Neural cell (in vitro differentiated cells): Measurements from ENCODE around the gene AZIN2. TPM values are rescaled to one million over a fixed set of nuclear protein-coding genes. Genes with fewer than 3 reads are reported as not detected.

Experiments used
- H2AFZ ChIP-seq: fragments of 200-600, 300-800 bp; sonication (generic), shearing (Covaris generic); 2 replicates; pipeline ENCODE4 v1.6.0; 2014; ENCODE audit warnings: low read depth, mild to moderate bottlenecking, antibody characterized with exemption, low read length, moderate library complexity
- H3F3A ChIP-seq: fragments of 200-600 bp; shearing (Covaris generic); 2 replicates; pipeline ENCODE4 v1.6.1; 2016; ENCODE audit warnings: mild to moderate bottlenecking, moderate library complexity, mixed read lengths, antibody characterized with exemption, low read length; ENCODE audit not compliant: insufficient read depth, poor library complexity, severe bottlenecking
- H3K27ac ChIP-seq: fragments of 200-600, 300-800 bp; sonication (generic), shearing (Covaris generic); 2 replicates; pipeline ENCODE4 v1.5.1; 2014; ENCODE audit warnings: mild to moderate bottlenecking, low read length, moderate library complexity
- H3K27me3 ChIP-seq: fragments of 300-800, 200-600 bp; sonication (generic), shearing (Covaris generic); 2 replicates; pipeline ENCODE4 v1.6.0; 2014; ENCODE audit warnings: mild to moderate bottlenecking, low read depth, low read length, moderate library complexity; ENCODE audit not compliant: insufficient read depth
- H3K36me3 ChIP-seq: fragments of 300-800, 200-600 bp; sonication (generic), shearing (Covaris generic); 2 replicates; pipeline ENCODE4 v1.5.1; 2014; ENCODE audit warnings: mild to moderate bottlenecking, antibody characterized with exemption, low read length, moderate library complexity; ENCODE audit not compliant: insufficient read depth
- H3K4me2 ChIP-seq: fragments of 300-800, 200-600 bp; sonication (generic), shearing (Covaris generic); 2 replicates; pipeline ENCODE4 v1.6.0; 2014; ENCODE audit warnings: mild to moderate bottlenecking, low read length
- H3K4me3 ChIP-seq: fragments of 300-800, 200-600 bp; sonication (generic), shearing (Covaris generic); 2 replicates; pipeline ENCODE4 v1.5.1; 2014; ENCODE audit warnings: mild to moderate bottlenecking, low read length, moderate library complexity
- H3K79me2 ChIP-seq: fragments of 200-600 bp; shearing (Covaris generic); replicated peaks from 2 replicates; pipeline ENCODE4 v1.6.0; 2014; ENCODE audit warnings: mild to moderate bottlenecking, low read length, moderate library complexity; ENCODE audit not compliant: insufficient read depth
- H3K9ac ChIP-seq: fragments of 300-800, 200-600 bp; sonication (generic), shearing (Covaris generic); 2 replicates; pipeline ENCODE4 v1.6.1; 2016; ENCODE audit warnings: mild to moderate bottlenecking, low read length, mixed read lengths
- H3K9me2 ChIP-seq: fragments of 200-600 bp; shearing (Covaris generic); 2 replicates; pipeline ENCODE4 v1.6.1; 2016; ENCODE audit warnings: mild to moderate bottlenecking, low read length, mixed read lengths; ENCODE audit not compliant: insufficient read depth
- H3K9me3 ChIP-seq: fragments of 200-600, 300-800 bp; sonication (generic), shearing (Covaris generic); 2 replicates; pipeline ENCODE4 v1.6.1; 2016; ENCODE audit warnings: mild to moderate bottlenecking, mixed run types, low read length, moderate library complexity, mixed read lengths
- H4K20me1 ChIP-seq: fragments of 200-600 bp; shearing (Covaris generic); 2 replicates; pipeline ENCODE4 v1.6.1; 2016; ENCODE audit warnings: mild to moderate bottlenecking, mixed run types; ENCODE audit not compliant: insufficient read depth
- EP300 ChIP-seq: fragments of 450-650 bp; conservative IDR thresholded peaks from 2 replicates; pipeline ENCODE4 v1.6.1; 2014; ENCODE audit warnings: antibody characterized with exemption, mild to moderate bottlenecking, moderate library complexity; ENCODE audit not compliant: poor library complexity, severe bottlenecking
- EZH2 ChIP-seq: fragments of 200-600, 300-800 bp; shearing (Covaris generic), sonication (generic); IDR thresholded peaks from 2 replicates; pipeline ENCODE4 v1.6.1; 2014; ENCODE audit warnings: antibody characterized with exemption, low read length, borderline replicate concordance, mild to moderate bottlenecking; ENCODE audit not compliant: insufficient read depth, poor library complexity, severe bottlenecking
- MXI1 ChIP-seq: fragments of 450-650 bp; conservative IDR thresholded peaks from 2 replicates; pipeline ENCODE4 v1.6.1; 2014; ENCODE audit warnings: antibody characterized with exemption, mild to moderate bottlenecking; ENCODE audit not compliant: poor library complexity, severe bottlenecking
- POLR2AphosphoS5 ChIP-seq: IDR thresholded peaks from 2 replicates; pipeline ENCODE4 v1.6.1; 2012
- RAD21 ChIP-seq: fragments of 450-650 bp; conservative IDR thresholded peaks from 2 replicates; pipeline ENCODE4 v1.6.1; 2014; ENCODE audit warnings: antibody characterized with exemption, mild to moderate bottlenecking, moderate library complexity
- SMC3 ChIP-seq: fragments of 450-650 bp; conservative IDR thresholded peaks from 2 replicates; pipeline ENCODE4 v1.6.1; 2014; ENCODE audit warnings: antibody characterized with exemption, mild to moderate bottlenecking, moderate library complexity; ENCODE audit not compliant: poor library complexity
- TAF1 ChIP-seq: IDR thresholded peaks from 2 replicates; pipeline ENCODE4 v1.6.1; 2012; ENCODE audit warnings: low read depth
- polyA plus RNA-seq: library from polyadenylated mRNA; depleted of rRNA; stranded (reverse); fragments of >200 nt; gene quantifications from 2 replicates; pipeline ENCODE4 v1.2.3, GENCODE V29; 2014
- TF ChIP-seq, protein P1 (sequence below): fragments of 450-650 bp; IDR thresholded peaks from 2 replicates; pipeline ENCODE4 v1.5.1; 2014; ENCODE audit warnings: antibody characterized with exemption, mild to moderate bottlenecking, moderate library complexity; ENCODE audit not compliant: poor library complexity, severe bottlenecking
- TF ChIP-seq, protein P2 (sequence below): IDR thresholded peaks from 2 replicates; pipeline ENCODE4 v1.6.1; 2012; ENCODE audit warnings: borderline replicate concordance

Gene AZIN2
- polyA plus RNA-seq, 1 donor from 2014 or later, result 22.7 TPM

DNA sequence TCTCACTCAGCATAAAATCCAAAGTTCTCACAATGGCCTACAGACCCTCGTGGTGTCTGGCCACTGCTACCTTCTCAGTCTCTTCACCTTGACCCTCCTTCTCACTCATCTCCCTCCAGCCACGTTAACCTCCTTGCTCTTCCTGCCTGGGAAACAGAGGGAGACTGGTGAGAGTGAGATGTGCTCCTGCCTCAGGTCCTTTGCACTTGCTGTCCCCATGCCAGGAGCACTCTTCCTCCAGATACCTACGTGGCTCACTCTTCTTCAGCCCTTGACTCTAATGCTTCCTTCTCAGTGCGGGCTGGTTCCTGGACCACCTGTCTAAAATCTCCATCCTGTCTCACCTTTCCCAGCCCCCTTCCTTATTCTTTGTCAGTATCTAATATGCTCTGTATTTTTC, 76.2 kb downstream of the AZIN2 start:
- no peak overlapping the region for H3K9ac ChIP-seq
- H2AFZ ChIP-seq, result no peak overlapping the region
- no peaks in the 10 kb centered on the region for H3K36me3 ChIP-seq
- no peaks in the 10 kb centered on the region for H3K9me2 ChIP-seq
- TF ChIP-seq POLR2AphosphoS5 (no peak), MXI1 (no peak), EZH2 (no peak), RAD21 (no peak), TAF1 (no peak), EP300 (no peak), SMC3 (no peak)
- TF ChIP-seq, protein P1, sequence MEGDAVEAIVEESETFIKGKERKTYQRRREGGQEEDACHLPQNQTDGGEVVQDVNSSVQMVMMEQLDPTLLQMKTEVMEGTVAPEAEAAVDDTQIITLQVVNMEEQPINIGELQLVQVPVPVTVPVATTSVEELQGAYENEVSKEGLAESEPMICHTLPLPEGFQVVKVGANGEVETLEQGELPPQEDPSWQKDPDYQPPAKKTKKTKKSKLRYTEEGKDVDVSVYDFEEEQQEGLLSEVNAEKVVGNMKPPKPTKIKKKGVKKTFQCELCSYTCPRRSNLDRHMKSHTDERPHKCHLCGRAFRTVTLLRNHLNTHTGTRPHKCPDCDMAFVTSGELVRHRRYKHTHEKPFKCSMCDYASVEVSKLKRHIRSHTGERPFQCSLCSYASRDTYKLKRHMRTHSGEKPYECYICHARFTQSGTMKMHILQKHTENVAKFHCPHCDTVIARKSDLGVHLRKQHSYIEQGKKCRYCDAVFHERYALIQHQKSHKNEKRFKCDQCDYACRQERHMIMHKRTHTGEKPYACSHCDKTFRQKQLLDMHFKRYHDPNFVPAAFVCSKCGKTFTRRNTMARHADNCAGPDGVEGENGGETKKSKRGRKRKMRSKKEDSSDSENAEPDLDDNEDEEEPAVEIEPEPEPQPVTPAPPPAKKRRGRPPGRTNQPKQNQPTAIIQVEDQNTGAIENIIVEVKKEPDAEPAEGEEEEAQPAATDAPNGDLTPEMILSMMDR, result no peak
- TF ChIP-seq, protein P2, sequence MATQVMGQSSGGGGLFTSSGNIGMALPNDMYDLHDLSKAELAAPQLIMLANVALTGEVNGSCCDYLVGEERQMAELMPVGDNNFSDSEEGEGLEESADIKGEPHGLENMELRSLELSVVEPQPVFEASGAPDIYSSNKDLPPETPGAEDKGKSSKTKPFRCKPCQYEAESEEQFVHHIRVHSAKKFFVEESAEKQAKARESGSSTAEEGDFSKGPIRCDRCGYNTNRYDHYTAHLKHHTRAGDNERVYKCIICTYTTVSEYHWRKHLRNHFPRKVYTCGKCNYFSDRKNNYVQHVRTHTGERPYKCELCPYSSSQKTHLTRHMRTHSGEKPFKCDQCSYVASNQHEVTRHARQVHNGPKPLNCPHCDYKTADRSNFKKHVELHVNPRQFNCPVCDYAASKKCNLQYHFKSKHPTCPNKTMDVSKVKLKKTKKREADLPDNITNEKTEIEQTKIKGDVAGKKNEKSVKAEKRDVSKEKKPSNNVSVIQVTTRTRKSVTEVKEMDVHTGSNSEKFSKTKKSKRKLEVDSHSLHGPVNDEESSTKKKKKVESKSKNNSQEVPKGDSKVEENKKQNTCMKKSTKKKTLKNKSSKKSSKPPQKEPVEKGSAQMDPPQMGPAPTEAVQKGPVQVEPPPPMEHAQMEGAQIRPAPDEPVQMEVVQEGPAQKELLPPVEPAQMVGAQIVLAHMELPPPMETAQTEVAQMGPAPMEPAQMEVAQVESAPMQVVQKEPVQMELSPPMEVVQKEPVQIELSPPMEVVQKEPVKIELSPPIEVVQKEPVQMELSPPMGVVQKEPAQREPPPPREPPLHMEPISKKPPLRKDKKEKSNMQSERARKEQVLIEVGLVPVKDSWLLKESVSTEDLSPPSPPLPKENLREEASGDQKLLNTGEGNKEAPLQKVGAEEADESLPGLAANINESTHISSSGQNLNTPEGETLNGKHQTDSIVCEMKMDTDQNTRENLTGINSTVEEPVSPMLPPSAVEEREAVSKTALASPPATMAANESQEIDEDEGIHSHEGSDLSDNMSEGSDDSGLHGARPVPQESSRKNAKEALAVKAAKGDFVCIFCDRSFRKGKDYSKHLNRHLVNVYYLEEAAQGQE, result no peak
- no peaks in the 10 kb centered on the region for H4K20me1 ChIP-seq
- no peaks in the 10 kb centered on the region for H3K79me2 ChIP-seq
- H3F3A ChIP-seq, result no peaks in the 10 kb centered on the region
- H3K4me3 ChIP-seq, result no peak overlapping the region
- no peak overlapping the region for H3K4me2 ChIP-seq
- no peak overlapping the region for H3K27ac ChIP-seq
- H3K9me3 ChIP-seq, result no peaks in the 10 kb centered on the region
- H3K27me3 ChIP-seq, result no peaks in the 10 kb centered on the region

DNA sequence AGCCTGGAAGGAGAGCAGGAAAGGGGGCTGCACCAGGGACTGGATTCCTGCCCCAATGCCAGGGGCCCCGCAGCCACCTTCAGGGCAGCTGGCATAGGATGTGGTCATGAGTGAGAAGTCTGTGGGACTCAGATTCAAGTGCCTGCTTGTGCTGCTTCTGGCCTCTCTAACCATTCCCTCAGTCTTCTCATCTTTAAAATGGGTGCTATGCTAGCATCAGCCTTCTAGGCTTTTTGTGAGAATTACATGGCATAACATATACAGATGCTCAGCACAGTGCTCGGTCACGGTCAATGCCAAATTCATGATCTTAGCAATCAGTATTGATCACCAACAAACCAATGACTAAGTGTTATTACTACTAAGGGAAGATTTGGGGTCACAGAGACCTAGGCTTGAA, 77.4 kb downstream of the AZIN2 start:
- H3K27ac ChIP-seq, result no peak overlapping the region

More for the DNA sequence above, 77.4 kb downstream of the AZIN2 start:
- TF ChIP-seq, protein P2, result no peak
- no peak for TF ChIP-seq MXI1
- no peak for TF ChIP-seq SMC3
- TF ChIP-seq, protein P1, result no peak
- TF ChIP-seq RAD21, result no peak
- no peak for TF ChIP-seq EZH2
- no peak for TF ChIP-seq POLR2AphosphoS5
- no peak for TF ChIP-seq TAF1
- TF ChIP-seq EP300, result no peak
- Histone ChIP-seq H3K9me2 (no peaks in the 10 kb centered on the region), H3K36me3 (no peaks in the 10 kb centered on the region), H4K20me1 (no peaks in the 10 kb centered on the region), H3K27me3 (no peaks in the 10 kb centered on the region), H3K9me3 (no peaks in the 10 kb centered on the region), H3K4me2 (no peak overlapping the region), H3K79me2 (no peaks in the 10 kb centered on the region), H3K4me3 (no peak overlapping the region), H2AFZ (no peak overlapping the region), H3F3A (no peaks in the 10 kb centered on the region), H3K9ac (no peak overlapping the region)
